ENCODE results near the gene AFAP1L2.
A peak's percentile ranks its signal among the peaks of the same experiment; 100 is the strongest.

Gene AFAP1L2

GRCh38 chr10:114389426-114389825 lies 14.9 kb downstream of the AFAP1L2 start:
- Histone ChIP-seq H3K27ac (peak overlapping the region in 1 of 2 donors; percentile 43), H3K4me3 (no peak overlapping the region)
- no peak for TF ChIP-seq CTCF (IDR thresholded peaks at IDR 0.05)
- DNase-seq (ENCODE audit: low spot score): no peak

GRCh38 chr10:114388275-114388674 lies 16.0 kb downstream of the AFAP1L2 start:
- no peak overlapping the region for H3K4me3 ChIP-seq
- no peak for DNase-seq (ENCODE audit: low spot score)
- no peak for TF ChIP-seq CTCF (IDR thresholded peaks at IDR 0.05)
- H3K27ac ChIP-seq: no peak overlapping the region

GRCh38 chr10:114387784-114388183 lies 16.5 kb downstream of the AFAP1L2 start:
- TF ChIP-seq CTCF (IDR thresholded peaks at IDR 0.05): no peak
- DNase-seq (ENCODE audit: low spot score): no peak
- H3K27ac ChIP-seq: no peak overlapping the region
- H3K4me3 ChIP-seq: no peak overlapping the region

GRCh38 chr10:114386452-114386851 lies 17.9 kb downstream of the AFAP1L2 start:
- no peak for DNase-seq (ENCODE audit: low spot score)
- Histone ChIP-seq H3K27ac (no peak overlapping the region), H3K4me3 (no peak overlapping the region)
- TF ChIP-seq CTCF (IDR thresholded peaks at IDR 0.05): no peak

GRCh38 chr10:114385557-114385956 lies 18.7 kb downstream of the AFAP1L2 start:
- no peak overlapping the region for H3K4me3 ChIP-seq
- no peak overlapping the region for H3K27ac ChIP-seq
- no peak for TF ChIP-seq CTCF (IDR thresholded peaks at IDR 0.05)
- no peak for DNase-seq (ENCODE audit: low spot score)

- no peak for DNase-seq (ENCODE audit: low spot score)
- H3K4me3 ChIP-seq: no peak overlapping the region
- no peak for TF ChIP-seq CTCF (IDR thresholded peaks at IDR 0.05)
- no peak overlapping the region for H3K27ac ChIP-seq
These were observed 19.7 kb downstream of the AFAP1L2 start for GRCh38 chr10:114384601-114385000.

- TF ChIP-seq CTCF (IDR thresholded peaks at IDR 0.05): no peak
These were observed 20.1 kb downstream of the AFAP1L2 start for GRCh38 chr10:114384181-114384580.

More at GRCh38 chr10:114384181-114384580, 20.1 kb downstream of the AFAP1L2 start:
- Histone ChIP-seq H3K4me3 (no peak overlapping the region), H3K27ac (no peak overlapping the region)
- DNase-seq (ENCODE audit: low spot score): no peak
